IMR-90 (cell line): ENCODE results near the gene SYT2. TPM values are rescaled to one million over a fixed set of nuclear protein-coding genes. Genes with fewer than 3 reads are reported as not detected.
"Not testable (repeated sequence)": the region's sequence is repeated elsewhere in the genome, so short reads cannot be mapped to it uniquely, and the experiment has no call there.

Experiments used
- ATAC-seq: fragments of 200-7000 bp; cut with Tn5 transposase; 2 replicates; pipeline ENCODE4 v1.9.1; 2020; ENCODE audit warnings: low read depth, mild to moderate bottlenecking, moderate library complexity
- BruUV-seq: library from RNA; stranded (reverse); fragments of 400-500 nt; replicated peaks from 2 replicates; lab custom pipeline; 2021; lab: Mats Ljungman, UMichigan
- CTCF ChIA-PET: fragments of 300-600 bp; formaldehyde crosslinking; extraction: SDS; loops from one replicate; lab custom pipeline; 2021; ENCODE audit warnings: antibody characterized with exemption; lab: Yijun Ruan, JAX
- POLR2A ChIA-PET: fragments of 300-600 bp; sonication (Branson Sonifier 250); formaldehyde crosslinking; loops from one replicate; lab custom pipeline; 2022; ENCODE audit warnings: antibody characterized with exemption; ENCODE audit not compliant: unreplicated experiment; lab: Charles Lee
- DNase-seq: peaks from one replicate; pipeline ENCODE4 v3.0.0; 2013
- H2AFZ ChIP-seq: replicated peaks from 2 replicates; pipeline ENCODE3; 2013; ENCODE audit warnings: low read length, mild to moderate bottlenecking; ENCODE audit not compliant: poor library complexity
- H2AK5ac ChIP-seq: 2 replicates; pipeline ENCODE4 v1.6.1; 2013; ENCODE audit warnings: low read depth, low read length, inconsistent platforms
- H2AK9ac ChIP-seq: replicated peaks from 2 replicates; pipeline ENCODE3; 2013; ENCODE audit warnings: mild to moderate bottlenecking, low read depth, low read length, moderate library complexity; ENCODE audit not compliant: poor library complexity
- H2BK120ac ChIP-seq: 2 replicates; pipeline ENCODE4 v1.6.1; 2013; ENCODE audit warnings: low read depth, low read length, inconsistent platforms
- H2BK15ac ChIP-seq: 3 replicates; pipeline ENCODE4 v1.6.1; 2013; ENCODE audit warnings: low read depth, low read length, inconsistent platforms
- H2BK20ac ChIP-seq: 2 replicates; pipeline ENCODE4 v1.6.1; 2013; ENCODE audit warnings: low read depth, mild to moderate bottlenecking, inconsistent platforms, low read length, moderate library complexity
- H2BK5ac ChIP-seq: 2 replicates; pipeline ENCODE4 v1.6.1; 2013; ENCODE audit warnings: mild to moderate bottlenecking, low read depth, low read length, inconsistent platforms; ENCODE audit not compliant: poor library complexity, severe bottlenecking
- H3K14ac ChIP-seq: replicated peaks from 2 replicates; pipeline ENCODE4 v1.6.1; 2013; ENCODE audit warnings: low read depth, low read length, inconsistent platforms
- H3K18ac ChIP-seq: 2 replicates; pipeline ENCODE4 v1.6.1; 2013; ENCODE audit warnings: low read depth, low read length, control low read depth
- H3K23ac ChIP-seq: 2 replicates; pipeline ENCODE4 v1.6.1; 2013; ENCODE audit warnings: low read depth, low read length, inconsistent platforms
- H3K27ac ChIP-seq: 2 replicates; pipeline ENCODE4 v1.5.1; 2013; ENCODE audit warnings: mild to moderate bottlenecking, control low read depth, low read length; ENCODE audit not compliant: insufficient read depth
- H3K27me3 ChIP-seq: 2 replicates; pipeline ENCODE4 v1.6.1; 2013; ENCODE audit warnings: low read length; ENCODE audit not compliant: control insufficient read depth, insufficient read depth
- H3K36me3 ChIP-seq: 2 replicates; pipeline ENCODE4 v1.6.1; 2013; ENCODE audit warnings: low read length, mixed read lengths; ENCODE audit not compliant: control insufficient read depth, insufficient read depth
- H3K4ac ChIP-seq: 2 replicates; pipeline ENCODE4 v1.6.1; 2013; ENCODE audit warnings: low read depth, low read length, inconsistent platforms
- H3K4me1 ChIP-seq: 2 replicates; pipeline ENCODE4 v1.6.1; 2013; ENCODE audit warnings: low read length, mixed read lengths; ENCODE audit not compliant: control insufficient read depth, insufficient read depth
- H3K4me2 ChIP-seq: 2 replicates; pipeline ENCODE4 v1.6.1; 2013; ENCODE audit warnings: low read depth, mild to moderate bottlenecking, control low read depth, low read length, moderate library complexity
- H3K4me3 ChIP-seq: 2 replicates; pipeline ENCODE4 v1.5.1; 2013; ENCODE audit warnings: low read depth, mild to moderate bottlenecking, control low read depth, low read length, moderate library complexity; ENCODE audit not compliant: insufficient read depth
- H3K56ac ChIP-seq: 2 replicates; pipeline ENCODE4 v1.6.1; 2013; ENCODE audit warnings: low read length, inconsistent platforms; ENCODE audit not compliant: insufficient read depth; ENCODE audit errors: extremely low read depth
- H3K79me1 ChIP-seq, 2 experiments: 2 replicates each; pipeline ENCODE4 v1.6.1; 2013; ENCODE audit warnings: low read length in 2 of 2, inconsistent platforms in 1 of 2, low read depth in 1 of 2
- H3K9ac ChIP-seq: 2 replicates; pipeline ENCODE4 v1.6.1; 2013; ENCODE audit warnings: low read depth, low read length, control low read depth
- H3K9me1 ChIP-seq: 2 replicates; pipeline ENCODE4 v1.6.1; 2013; ENCODE audit warnings: low read length, inconsistent platforms; ENCODE audit not compliant: insufficient read depth
- H3K9me3 ChIP-seq: 2 replicates; pipeline ENCODE4 v1.6.1; 2013; ENCODE audit warnings: low read length; ENCODE audit not compliant: control insufficient read depth, insufficient read depth
- H4K20me1 ChIP-seq: 2 replicates; pipeline ENCODE4 v1.6.1; 2013; ENCODE audit warnings: low read length, inconsistent platforms; ENCODE audit not compliant: insufficient read depth
- H4K5ac ChIP-seq: 2 replicates; pipeline ENCODE4 v1.6.1; 2013; ENCODE audit warnings: mild to moderate bottlenecking, low read depth, low read length, control low read depth
- H4K8ac ChIP-seq, 2 experiments: 2 replicates each; pipeline ENCODE4 v1.6.1; 2013; ENCODE audit warnings: low read depth in 2 of 2, low read length in 2 of 2, control low read depth in 1 of 2, inconsistent platforms in 1 of 2
- H4K91ac ChIP-seq: 2 replicates; pipeline ENCODE4 v1.6.1; 2013; ENCODE audit warnings: low read depth, low read length, inconsistent platforms; ENCODE audit not compliant: insufficient read depth
- WGBS, 2 experiments: methylation state at CpG; one replicate each; pipeline versions ENCODE4 v1.1.5 to v1.1.7; 2013; ENCODE audit warnings: missing lambda C conversion rate in 2 of 2; ENCODE audit not compliant: insufficient read length in 1 of 2; ENCODE audit errors: extremely low coverage in 2 of 2; 5-methylcytosine and 5-hydroxymethylcytosine counted together
- dilution Hi-C: fragments of 300-500 bp; cut with HindIII; formaldehyde crosslinking; loops from one replicate; pipeline ENCODE4 v1.14.3; 2018; ENCODE audit warnings: low sequenced_read_pairs; ENCODE audit not compliant: unreplicated experiment
- in situ Hi-C: fragments of 300-500 bp; cut with MboI; formaldehyde crosslinking; loops from 3 replicates; pipeline ENCODE4 v1.14.3; 2019; ENCODE audit warnings: low sequenced_read_pairs, inconsistent platforms, mixed read lengths
- intact Hi-C: fragments of 100-400 bp; cut with micrococcal nuclease; formaldehyde crosslinking; loops from 2 replicates; pipeline ENCODE4 v1.10.0; 2022
- polyA plus RNA-seq, 3 experiments: library from polyadenylated mRNA; depleted of rRNA; stranded (reverse); fragments of >200 nt; gene quantifications; 2 replicates each; pipeline ENCODE4 v1.2.3, GENCODE V29; 2012; ENCODE audit warnings: low replicate concordance in 1 of 3
- total RNA-seq: library from RNA; depleted of rRNA; stranded (reverse); fragments of >200 nt; gene quantifications from 2 replicates; pipeline ENCODE4 v1.2.3, GENCODE V29; 2012; rRNA removed

SYT2 gene
- total and polyA plus RNA-seq, 2 of the 4 experiments (the other 2 are of a cell fraction), result under 0.01 TPM

DNA sequence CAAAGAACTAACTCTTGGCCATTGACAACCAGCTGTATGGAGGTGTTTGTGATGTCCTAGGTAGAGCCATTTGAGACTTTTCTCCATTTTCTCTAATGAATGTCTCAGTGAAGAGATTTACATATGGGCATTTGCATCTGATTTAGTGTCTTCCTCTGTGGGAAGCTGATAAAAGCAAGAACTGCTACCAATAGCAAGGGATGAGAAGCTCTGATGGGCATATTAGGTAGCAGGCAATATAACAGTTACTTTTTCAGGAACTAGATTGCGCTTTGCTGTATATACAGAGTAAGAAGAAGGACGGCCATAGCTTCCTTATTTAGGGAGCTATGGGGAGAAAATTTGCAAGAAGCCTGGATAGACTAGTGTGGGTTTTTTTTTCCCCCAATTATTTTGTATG is 169.4 kb downstream of the SYT2 start:
- dilution Hi-C loops, H4K20me1 ChIP-seq, BruUV-seq, H2AFZ ChIP-seq, H3K36me3 ChIP-seq, H2BK15ac ChIP-seq, H3K14ac ChIP-seq, H3K9me3 ChIP-seq, H3K4me1 ChIP-seq, in situ Hi-C loops, H3K4ac ChIP-seq, H2BK20ac ChIP-seq, H2BK120ac ChIP-seq, POLR2A ChIA-PET, H3K27ac ChIP-seq, H3K56ac ChIP-seq, H3K27me3 ChIP-seq, H2BK5ac ChIP-seq, ATAC-seq, H3K9me1 ChIP-seq, H3K23ac ChIP-seq, intact Hi-C loops, DNase-seq, H2AK5ac ChIP-seq, H2AK9ac ChIP-seq: not testable (repeated sequence)
- CTCF ChIA-PET, result interaction anchor here (0.6 kb wide), 1 partner anchor 1028 kb away, joined by 4 read pairs; no protein-coding TSS in a partner anchor
- peak overlapping the region; percentile 59; the same call in 1 of the 2 replicates for H4K5ac ChIP-seq
- H3K4me3 ChIP-seq, result peak overlapping the region; percentile 53; the same call in 1 of the 2 replicates
- H3K79me1 ChIP-seq, result peaks cover 3 to 15% of the 10 kb centered on the region in 2 experiments; a peak in 3 of 4 replicates
- peak overlapping the region in 1 of 2 experiments; percentile 24; a peak in 1 of 4 replicates for H4K8ac ChIP-seq
- H4K91ac ChIP-seq, result peak overlapping the region; percentile 39; the same call in 1 of the 2 replicates
- WGBS, 2 experiments, result no CpG with 5 or more reads among the region's 2 CpGs
- peak overlapping the region; percentile 47; the same call in 1 of the 2 replicates for H3K9ac ChIP-seq
- H3K4me2 ChIP-seq, result peak overlapping the region; percentile 84
- H3K18ac ChIP-seq, result peak overlapping the region; percentile 77; the same call in 1 of the 2 replicates

Other genes starting within 250 kb of the SYT2 start
- gene KDM5B, start 98.0 kb upstream of the SYT2 start, total RNA-seq, result 82.1 and 86.4 TPM in 2 replicates
- gene KDM5B, start 98.0 kb upstream of the SYT2 start, polyA plus RNA-seq (2012; rRNA removed), result 28.2 and 28.8 TPM in 2 replicates
- gene PCAT6, start 100.5 kb upstream of the SYT2 start, total RNA-seq, result 0.56 TPM in 1 of 2 replicates, not detected in the other
- 5.8 and 5.9 TPM in 2 replicates for gene PCAT6, start 100.5 kb upstream of the SYT2 start, polyA plus RNA-seq (2012; rRNA removed)
- 4.8 and 6.9 TPM in 2 replicates for gene RABIF, start 178.7 kb upstream of the SYT2 start, total RNA-seq
- 7.8 and 7.9 TPM in 2 replicates for gene RABIF, start 178.7 kb upstream of the SYT2 start, polyA plus RNA-seq (2012; rRNA removed)
- 33.6 and 38.4 TPM in 2 replicates for gene KLHL12, start 216.8 kb upstream of the SYT2 start, total RNA-seq
- 14.3 and 17.2 TPM in 2 replicates for gene KLHL12, start 216.8 kb upstream of the SYT2 start, polyA plus RNA-seq (2012; rRNA removed)
- gene ADIPOR1, start 247.9 kb upstream of the SYT2 start, total RNA-seq, result 83.9 and 92.5 TPM in 2 replicates
- 80.4 and 82.7 TPM in 2 replicates for gene ADIPOR1, start 247.9 kb upstream of the SYT2 start, polyA plus RNA-seq (2012; rRNA removed)